Gastroesophageal sphincter (tissue), 4 donors: Measurements from ENCODE around the gene WRNIP1. TPM values are rescaled to one million over a fixed set of nuclear protein-coding genes. Genes with fewer than 3 reads are reported as not detected.

ENCODE experiments used
- ATAC-seq: fragments of 150-250 bp; one replicate; pipeline ENCODE4 v1.9.1; 2016; ENCODE audit warnings: mild to moderate bottlenecking, moderate library complexity
- H3K27ac ChIP-seq, 4 donors: fragments of 200-600 bp; sonication (generic) in 3 of 4; 1 replicate in 3 of 4; 2 replicates in 1 of 4; pipeline ENCODE4 v1.5.1; 2016 to 2019
- H3K27me3 ChIP-seq: fragments of 200-600 bp; sonication (generic); one replicate; pipeline ENCODE4 v1.5.1; 2019
- H3K36me3 ChIP-seq, 2 donors: fragments of 200-600 bp; sonication (generic); one replicate each; pipeline ENCODE4 v1.5.1; 2019; ENCODE audit warnings: control low read depth in 1 of 2
- H3K4me1 ChIP-seq, 3 donors: fragments of 200-600 bp; sonication (generic); 1 replicate in 2 of 3; 2 replicates in 1 of 3; pipeline ENCODE4 v1.5.1; 2016 to 2019; ENCODE audit warnings: control low read depth in 2 of 3
- H3K4me3 ChIP-seq, 2 donors: fragments of 200-600 bp; sonication (generic); one replicate each; pipeline ENCODE4 v1.5.1; 2019; ENCODE audit warnings: mild to moderate bottlenecking in 1 of 2, moderate library complexity in 1 of 2
- H3K9me3 ChIP-seq, 3 donors: fragments of 200-600 bp; sonication (generic); one replicate each; pipeline ENCODE4 v1.5.1; 2017 to 2019; ENCODE audit warnings: control low read depth in 2 of 3
- CTCF ChIP-seq, 4 experiments: fragments of 200-600 bp in 2 of 4; fragments of 450-650 bp in 2 of 4; sonication (generic) in 1 of 4; IDR thresholded peaks; one replicate each; pipeline ENCODE4 v1.5.1; 2017 to 2019; ENCODE audit warnings: antibody characterized with exemption in 4 of 4, mild to moderate bottlenecking in 2 of 4, moderate library complexity in 2 of 4
- EP300 ChIP-seq: sonication (generic); formaldehyde crosslinking; IDR thresholded peaks from one replicate; pipeline ENCODE4 v1.6.1; 2017; ENCODE audit warnings: antibody characterized with exemption, mild to moderate bottlenecking
- POLR2A ChIP-seq, 2 donors: fragments of 450-650 bp; IDR thresholded peaks; one replicate each; pipeline ENCODE4 v1.6.1; 2017; ENCODE audit warnings: antibody characterized with exemption in 2 of 2, mild to moderate bottlenecking in 2 of 2, moderate library complexity in 1 of 2
- POLR2AphosphoS5 ChIP-seq: sonication (generic); formaldehyde crosslinking; IDR thresholded peaks from one replicate; pipeline ENCODE4 v1.6.1; 2017; ENCODE audit warnings: antibody characterized with exemption
- WGBS, 2 donors: methylation state at CpG; one replicate each; pipeline ENCODE4 v1.1.5; 2018; ENCODE audit warnings: low coverage in 1 of 2; 5-methylcytosine and 5-hydroxymethylcytosine counted together
- total RNA-seq, 4 donors: library from RNA; depleted of rRNA; stranded (reverse); fragments of >200 nt; gene quantifications; one replicate each; pipeline ENCODE4 v1.1.0, GENCODE V29; 2016

Gene WRNIP1
- total RNA-seq, 4 donors from 2014 or later: 48.1 to 66.1 (median 57.1) TPM

GRCh38 chr6:2734488-2735166 is 30.6 kb upstream of the WRNIP1 start:
- TF ChIP-seq POLR2A (IDR thresholded peaks at IDR 0.05) (no peak), CTCF (IDR thresholded peaks at IDR 0.05) (no peak), POLR2AphosphoS5 (no peak), EP300 (no peak)
- Histone ChIP-seq H3K27ac (no peak overlapping the region), H3K4me1 (peaks cover 0 to 49% (median 4%) of the 10 kb centered on the region in 3 donors), H3K27me3 (no peaks in the 10 kb centered on the region), H3K9me3 (no peaks in the 10 kb centered on the region), H3K4me3 (no peak overlapping the region), H3K36me3 (no peaks in the 10 kb centered on the region)
- 39 to 54% methylated on average over 2 of the region's 2 CpGs for WGBS, 2 donors
- no peak for ATAC-seq

GRCh38 chr6:2737885-2738284 is 27.3 kb upstream of the WRNIP1 start:
- no peak for ATAC-seq
- 13 to 36% methylated on average over 1 of the region's 3 CpGs for WGBS, 2 donors
- Histone ChIP-seq H3K27ac (no peak overlapping the region), H3K4me1 (peaks cover 0 to 19% (median 0%) of the 10 kb centered on the region in 3 donors), H3K4me3 (no peak overlapping the region), H3K27me3 (no peaks in the 10 kb centered on the region), H3K9me3 (no peaks in the 10 kb centered on the region), H3K36me3 (no peaks in the 10 kb centered on the region)
- TF ChIP-seq POLR2AphosphoS5: no peak
- no peak for TF ChIP-seq EP300
- TF ChIP-seq POLR2A (IDR thresholded peaks at IDR 0.05): no peak
- TF ChIP-seq CTCF (IDR thresholded peaks at IDR 0.05): no peak

GRCh38 chr6:2738373-2738979 is 26.7 kb upstream of the WRNIP1 start:
- H3K4me3 ChIP-seq: no peak overlapping the region
- peak; percentile 41 to 72 (median 54) for TF ChIP-seq CTCF (IDR thresholded peaks at IDR 0.05)
- TF ChIP-seq POLR2A (IDR thresholded peaks at IDR 0.05): no peak
- TF ChIP-seq EP300: no peak
- TF ChIP-seq POLR2AphosphoS5: no peak
- H3K4me1 ChIP-seq: peaks cover 0 to 13% (median 0%) of the 10 kb centered on the region in 3 donors
- WGBS, 2 donors: 23 to 26% methylated on average over 5 of the region's 5 CpGs
- peak; percentile 43 for ATAC-seq
- H3K9me3 ChIP-seq: no peaks in the 10 kb centered on the region
- H3K27me3 ChIP-seq: no peaks in the 10 kb centered on the region
- H3K36me3 ChIP-seq: no peaks in the 10 kb centered on the region
- no peak overlapping the region for H3K27ac ChIP-seq

GRCh38 chr6:2739335-2739734 is 25.9 kb upstream of the WRNIP1 start:
- WGBS, 2 donors: 85 to 90% methylated on average over 2 of the region's 4 CpGs
- Histone ChIP-seq H3K36me3 (no peaks in the 10 kb centered on the region), H3K4me1 (peaks cover 0 to 13% (median 0%) of the 10 kb centered on the region in 3 donors), H3K27me3 (no peaks in the 10 kb centered on the region), H3K4me3 (no peak overlapping the region), H3K27ac (no peak overlapping the region), H3K9me3 (no peaks in the 10 kb centered on the region)
- TF ChIP-seq EP300 (no peak), POLR2AphosphoS5 (no peak), POLR2A (IDR thresholded peaks at IDR 0.05) (no peak)
- no peak for ATAC-seq

GRCh38 chr6:2740581-2740980 is 24.6 kb upstream of the WRNIP1 start:
- Histone ChIP-seq H3K9me3 (no peaks in the 10 kb centered on the region), H3K27me3 (no peaks in the 10 kb centered on the region), H3K27ac (no peak overlapping the region), H3K4me3 (no peak overlapping the region), H3K4me1 (peaks cover 0 to 17% (median 0%) of the 10 kb centered on the region in 3 donors), H3K36me3 (no peaks in the 10 kb centered on the region)
- ATAC-seq: no peak
- WGBS, 2 donors: 73 to 88% methylated on average over 5 of the region's 5 CpGs
- TF ChIP-seq CTCF (IDR thresholded peaks at IDR 0.05) (no peak), POLR2AphosphoS5 (no peak), EP300 (no peak)
